Fibroblast of lung (primary cell): ENCODE measurements around the gene RSAD1. TPM values are rescaled to one million over a fixed set of nuclear protein-coding genes. Genes with fewer than 3 reads are reported as not detected.
A peak's percentile ranks its signal among the peaks of the same experiment; 100 is the strongest.

Experiments
- DNase-seq, 2 donors: peaks; one replicate each; pipeline versions ENCODE4 v3.0.0 to v3.0.0-alpha.2; 2010; ENCODE audit warnings: low read depth in 2 of 2
- H2AFZ ChIP-seq: 2 replicates; pipeline ENCODE4 v1.5.1; 2012; ENCODE audit warnings: low read length, control low read depth, inconsistent platforms
- H3K27ac ChIP-seq: 2 replicates; pipeline ENCODE4 v1.5.1; 2011; ENCODE audit warnings: low read length, control low read depth; ENCODE audit not compliant: insufficient read depth
- H3K27me3 ChIP-seq: 2 replicates; pipeline ENCODE4 v1.5.1; 2011; ENCODE audit warnings: mild to moderate bottlenecking, low read length; ENCODE audit not compliant: control insufficient read depth, insufficient read depth
- H3K36me3 ChIP-seq: 2 replicates; pipeline ENCODE4 v1.5.1; 2011; ENCODE audit warnings: low read length; ENCODE audit not compliant: control insufficient read depth, insufficient read depth
- H3K4me1 ChIP-seq: 2 replicates; pipeline ENCODE4 v1.5.1; 2011; ENCODE audit warnings: low read length; ENCODE audit not compliant: control insufficient read depth, insufficient read depth; ENCODE audit errors: extremely low read depth
- H3K4me2 ChIP-seq: 2 replicates; pipeline ENCODE4 v1.5.1; 2011; ENCODE audit warnings: low read length, control low read depth; ENCODE audit not compliant: insufficient read depth; ENCODE audit errors: extremely low read depth
- H3K4me3 ChIP-seq, 4 experiments: fragments of 200-600 bp in 1 of 4; sonication (generic) in 1 of 4; replicated peaks in 1 of 4; 2 replicates each; pipeline ENCODE4 v1.5.1; 2011 to 2016; ENCODE audit warnings: low read length in 4 of 4, low read depth in 3 of 4, mild to moderate bottlenecking in 3 of 4, control low read depth in 2 of 4, inconsistent platforms in 1 of 4, mixed read lengths in 1 of 4; ENCODE audit not compliant: insufficient read depth in 1 of 4; ENCODE audit errors: control extremely low read depth in 1 of 4
- H3K79me2 ChIP-seq: 2 replicates; pipeline ENCODE4 v1.5.1; 2012; ENCODE audit warnings: mild to moderate bottlenecking, low read length, inconsistent platforms; ENCODE audit not compliant: control insufficient read depth, insufficient read depth
- H3K9ac ChIP-seq: 2 replicates; pipeline ENCODE4 v1.5.1; 2011; ENCODE audit warnings: mild to moderate bottlenecking, low read length, control low read depth; ENCODE audit not compliant: insufficient read depth
- H3K9me3 ChIP-seq: 2 replicates; pipeline ENCODE4 v1.5.1; 2012; ENCODE audit warnings: low read depth, low read length; ENCODE audit not compliant: control insufficient read depth, insufficient read depth
- H4K20me1 ChIP-seq: 2 replicates; pipeline ENCODE4 v1.5.1; 2011; ENCODE audit warnings: low read length; ENCODE audit not compliant: control insufficient read depth, insufficient read depth; ENCODE audit errors: extremely low read depth
- CTCF ChIP-seq, 2 donors: IDR thresholded peaks in 1 of 2; conservative IDR thresholded peaks in 1 of 2; 1 replicate in 1 of 2; 2 replicates in 1 of 2; pipeline ENCODE4 v1.5.1; 2011 to 2012; ENCODE audit warnings: low read length in 2 of 2, control low read depth in 1 of 2, inconsistent platforms in 1 of 2, low read depth in 1 of 2, mild to moderate bottlenecking in 1 of 2
- EZH2 ChIP-seq: IDR thresholded peaks from 2 replicates; pipeline ENCODE4 v1.5.1; 2012; ENCODE audit warnings: low read length, control low read depth, mild to moderate bottlenecking; ENCODE audit errors: missing control alignments
- polyA plus RNA-seq, 2 donors: library from polyadenylated mRNA; depleted of rRNA in 1 of 2; stranded (reverse) in 1 of 2; unstranded in 1 of 2; fragments of >200 nt; gene quantifications; 2 replicates each; pipeline ENCODE4 v1.2.1, GENCODE V29; 2011 to 2012; ENCODE audit warnings: missing spikeins in 1 of 2
- total RNA-seq: library from RNA; depleted of rRNA; stranded (reverse); fragments of >200 nt; gene quantifications from 2 replicates; pipeline ENCODE4 v1.2.1, GENCODE V29; 2014

The RSAD1 gene
- total and polyA plus RNA-seq, 2 donors (not counting 1 experiment from before 2014, with no cell fraction given) = 12.5 to 28.4 TPM

- Histone ChIP-seq H3K9me3 (no peaks in the 10 kb centered on the region), H3K79me2 (no peaks in the 10 kb centered on the region), H3K27ac (no peak overlapping the region), H3K4me3 (no peak overlapping the region), H2AFZ (no peak overlapping the region), H3K4me2 (no peak overlapping the region), H3K36me3 (no peaks in the 10 kb centered on the region), H3K9ac (no peak overlapping the region), H3K4me1 (no peaks in the 10 kb centered on the region), H4K20me1 (no peaks in the 10 kb centered on the region), H3K27me3 (peaks cover 3% of the 10 kb centered on the region)
- TF ChIP-seq CTCF (conservative IDR thresholded peaks at IDR 0.05 in 1 of 2, IDR thresholded peaks at IDR 0.05 in 1 of 2; ENCODE audit: low read depth in 1 of 2, low read length in 2 of 2) (no peak), EZH2 (no peak)
- DNase-seq = no peak
These were observed 34.8 kb downstream of the RSAD1 start for GRCh38 chr17:50513495-50513894.

- DNase-seq = no peak
- H3K27me3 ChIP-seq = peaks cover 3% of the 10 kb centered on the region
- H3K79me2 ChIP-seq = no peaks in the 10 kb centered on the region
- H2AFZ ChIP-seq = no peak overlapping the region
- no peak overlapping the region for H3K4me3 ChIP-seq
- no peaks in the 10 kb centered on the region for H3K36me3 ChIP-seq
- no peaks in the 10 kb centered on the region for H3K9me3 ChIP-seq
- no peak for TF ChIP-seq EZH2
- no peak for TF ChIP-seq CTCF (conservative IDR thresholded peaks at IDR 0.05 in 1 of 2, IDR thresholded peaks at IDR 0.05 in 1 of 2; ENCODE audit: low read depth in 1 of 2, low read length in 2 of 2)
- H3K4me1 ChIP-seq = no peaks in the 10 kb centered on the region
- no peak overlapping the region for H3K27ac ChIP-seq
- H4K20me1 ChIP-seq = no peaks in the 10 kb centered on the region
- no peak overlapping the region for H3K4me2 ChIP-seq
- H3K9ac ChIP-seq = no peak overlapping the region
These were observed 35.7 kb downstream of the RSAD1 start for GRCh38 chr17:50514388-50514787.

GRCh38 chr17:50514936-50515702 lies 36.5 kb downstream of the RSAD1 start:
- DNase-seq = peak in 1 of 2 donors; percentile 39
- Histone ChIP-seq H3K27ac (no peak overlapping the region), H3K4me3 (no peak overlapping the region), H3K4me1 (no peaks in the 10 kb centered on the region), H3K79me2 (no peaks in the 10 kb centered on the region), H3K9ac (no peak overlapping the region), H3K4me2 (no peak overlapping the region), H2AFZ (no peak overlapping the region), H3K36me3 (no peaks in the 10 kb centered on the region), H3K27me3 (peaks cover 3% of the 10 kb centered on the region), H3K9me3 (no peaks in the 10 kb centered on the region), H4K20me1 (no peaks in the 10 kb centered on the region)
- TF ChIP-seq EZH2 (no peak), CTCF (conservative IDR thresholded peaks at IDR 0.05 in 1 of 2, IDR thresholded peaks at IDR 0.05 in 1 of 2; ENCODE audit: low read depth in 1 of 2, low read length in 2 of 2) (no peak)
